K562 (cell line): Measurements from ENCODE around the gene EVI5. TPM values are rescaled to one million over a fixed set of nuclear protein-coding genes. Genes with fewer than 3 reads are reported as not detected.
"Not testable (repeated sequence)": the region's sequence is repeated elsewhere in the genome, so short reads cannot be mapped to it uniquely, and the experiment has no call there.

Experiments
- ATAC-seq: fragments of 200-7000 bp; cut with Tn5 transposase; 3 replicates; pipeline ENCODE4 v1.9.1; 2020; ENCODE audit warnings: moderate library complexity
- BruUV-seq: library from RNA; stranded (reverse); fragments of 400-500 nt; replicated peaks from 2 replicates; lab custom pipeline; 2021; lab: Mats Ljungman, UMichigan
- CTCF ChIA-PET: fragments of 300-600 bp; formaldehyde crosslinking; extraction: SDS; loops from one replicate; lab custom pipeline; 2021; ENCODE audit warnings: low intra/inter-chr PET ratio; lab: Yijun Ruan, JAX
- POLR2A ChIA-PET: fragments of 300-600, 350-650 bp; sonication (Branson Sonifier 250); formaldehyde crosslinking; extraction: SDS; loops from one replicate; lab custom pipeline; 2021; ENCODE audit warnings: antibody characterized with exemption, inconsistent platforms; lab: Yijun Ruan, JAX
- DNase-seq, 4 experiments: peaks; one replicate each; pipeline versions ENCODE4 v3.0.0 to v3.0.0-alpha.2; 2011 to 2018; ENCODE audit warnings: low spot score in 3 of 4, mixed read lengths in 3 of 4; ENCODE audit errors: extremely low read depth in 1 of 4
- FAIRE-seq: peaks from 2 replicates; lab custom pipeline; 2011; peaks lifted over from hg19 to GRCh38; lab: Jason Lieb, UNC
- H2AFZ ChIP-seq: 2 replicates; pipeline ENCODE4 v1.6.0; 2011; ENCODE audit warnings: low read depth, low read length, control low read depth, inconsistent platforms
- H3K27ac ChIP-seq: fragments of 200-600 bp; 3 replicates; pipeline ENCODE4 v1.8.0; 2011; ENCODE audit warnings: low read depth, mild to moderate bottlenecking, control low read depth, inconsistent platforms, low read length, moderate library complexity, mixed read lengths; ENCODE audit errors: extremely low read depth
- H3K27me3 ChIP-seq, 2 experiments: fragments of 300-600 bp in 1 of 2; 2 replicates in 1 of 2; 3 replicates in 1 of 2; pipeline versions ENCODE4 v1.6.0 to v1.8.0; 2011; ENCODE audit warnings: inconsistent platforms in 2 of 2, low read length in 2 of 2, mild to moderate bottlenecking in 1 of 2, mixed read lengths in 1 of 2, moderate library complexity in 1 of 2; ENCODE audit not compliant: control insufficient read depth in 2 of 2, insufficient read depth in 2 of 2
- H3K36me3 ChIP-seq: fragments of 300-600 bp; 3 replicates; pipeline ENCODE4 v1.8.0; 2011; ENCODE audit warnings: mild to moderate bottlenecking, low read length, inconsistent platforms; ENCODE audit not compliant: control insufficient read depth, insufficient read depth
- H3K4me1 ChIP-seq, 2 experiments: fragments of 200-600 bp in 1 of 2; replicated peaks in 1 of 2; 2 replicates in 1 of 2; 3 replicates in 1 of 2; pipeline versions ENCODE4 v1.5.1 to v1.8.0; 2011; ENCODE audit warnings: inconsistent platforms in 2 of 2, low read length in 2 of 2, mild to moderate bottlenecking in 1 of 2, mixed read lengths in 1 of 2, moderate library complexity in 1 of 2; ENCODE audit not compliant: control insufficient read depth in 2 of 2, insufficient read depth in 2 of 2
- H3K4me2 ChIP-seq: 2 replicates; pipeline ENCODE4 v1.6.1; 2011; ENCODE audit warnings: low read length, control low read depth, inconsistent platforms, mixed read lengths; ENCODE audit not compliant: insufficient read depth
- H3K4me3 ChIP-seq: fragments of 200-600 bp; sonication (generic), shearing (Covaris generic); 2 replicates; pipeline ENCODE4 v1.5.1; 2016; ENCODE audit warnings: control low read depth, inconsistent platforms
- H3K79me2 ChIP-seq: fragments of 200-600 bp; 3 replicates; pipeline ENCODE4 v1.8.0; 2011; ENCODE audit warnings: low read length, inconsistent platforms; ENCODE audit not compliant: control insufficient read depth, insufficient read depth
- H3K9ac ChIP-seq, 2 experiments: 2 replicates each; pipeline versions ENCODE4 v1.6.0 to v1.6.1; 2011; ENCODE audit warnings: low read depth in 2 of 2, low read length in 2 of 2, control low read depth in 1 of 2, inconsistent platforms in 1 of 2, mild to moderate bottlenecking in 1 of 2, mixed read lengths in 1 of 2; ENCODE audit not compliant: insufficient read depth in 1 of 2
- H3K9me1 ChIP-seq: one replicate; pipeline ENCODE4 v1.6.0; 2011; ENCODE audit warnings: inconsistent platforms, mild to moderate bottlenecking, low read length, moderate library complexity; ENCODE audit not compliant: control insufficient read depth, insufficient read depth
- H3K9me3 ChIP-seq: replicated peaks from 2 replicates; pipeline ENCODE4 v1.5.1; 2011; ENCODE audit warnings: low read depth, low read length, inconsistent platforms; ENCODE audit not compliant: control insufficient read depth, insufficient read depth
- H4K20me1 ChIP-seq: replicated peaks from 2 replicates; pipeline ENCODE4 v1.6.1; 2011; ENCODE audit warnings: low read length, inconsistent platforms, mixed read lengths; ENCODE audit not compliant: control insufficient read depth, insufficient read depth
- PRMT5 ChIP-seq: sonication (generic); formaldehyde crosslinking; IDR thresholded peaks from 2 replicates; pipeline ENCODE4 v1.5.0; 2020; ENCODE audit warnings: missing genetic modification reagents
- RFX5 ChIP-seq: IDR thresholded peaks from 2 replicates; pipeline ENCODE4 v1.6.1; 2011; ENCODE audit warnings: low read depth, mild to moderate bottlenecking, improper control_type of control experiment, low read length
- ZNF121 ChIP-seq: sonication (generic); formaldehyde crosslinking; conservative IDR thresholded peaks from 2 replicates; pipeline ENCODE4 v1.8.0; 2022; ENCODE audit warnings: missing genetic modification reagents
- WGBS: fragments of 100-300 bp; shearing (Covaris generic); methylation state at CpG from one replicate; pipeline ENCODE4 v1.1.6; 2016; ENCODE audit warnings: low coverage, mixed read lengths; ENCODE audit not compliant: insufficient coverage; ENCODE audit errors: missing lambda C conversion rate; 5-methylcytosine and 5-hydroxymethylcytosine counted together
- in situ Hi-C: fragments of 300-500 bp; cut with MboI; formaldehyde crosslinking; loops from 4 replicates; pipeline ENCODE4 v1.15.0; 2018; ENCODE audit warnings: inconsistent platforms, mixed read lengths
- intact Hi-C: fragments of 100-400 bp; cut with micrococcal nuclease; formaldehyde crosslinking; loops from 2 replicates; pipeline ENCODE4 v1.14.2; 2022
- polyA plus RNA-seq, 8 experiments: library from polyadenylated mRNA; depleted of rRNA in 4 of 8; stranded (reverse) in 5 of 8; unstranded in 3 of 8; fragments of >200 nt; fragmentation: Nextera tagmentation in 2 of 8; fragmentation: Illumina TruSeq in 1 of 8; extraction: Ambion mirVana in 2 of 8; extraction: Trizol in 1 of 8; gene quantifications; 2 replicates each; pipeline versions ENCODE4 v1.2.1 to v1.2.3, GENCODE V29; 2011 to 2014; ENCODE audit warnings: inconsistent platforms in 1 of 8, missing spikeins in 1 of 8
- total RNA-seq, 7 experiments: library from RNA; depleted of rRNA in 6 of 7; stranded (reverse); fragments of >200 nt in 6 of 7; fragmentation: Illumina TruSeq in 2 of 7; extraction: Trizol in 2 of 7; gene quantifications; 2 replicates each; pipeline versions ENCODE4 v1.2.1 to v1.2.3, GENCODE V29; 2011 to 2021; ENCODE audit warnings: low replicate concordance in 1 of 7
- TF ChIP-seq, protein P1 (sequence below): fragments of 450-650 bp; IDR thresholded peaks from 2 replicates; pipeline ENCODE4 v1.6.1; 2017; ENCODE audit warnings: antibody characterized with exemption

EVI5 gene
- total and polyA plus RNA-seq, 9 of the 15 experiments (the other 6 are each of a cell fraction or from before 2014, with no cell fraction given), result 1.7 to 50.1 (median 13.7) TPM

DNA sequence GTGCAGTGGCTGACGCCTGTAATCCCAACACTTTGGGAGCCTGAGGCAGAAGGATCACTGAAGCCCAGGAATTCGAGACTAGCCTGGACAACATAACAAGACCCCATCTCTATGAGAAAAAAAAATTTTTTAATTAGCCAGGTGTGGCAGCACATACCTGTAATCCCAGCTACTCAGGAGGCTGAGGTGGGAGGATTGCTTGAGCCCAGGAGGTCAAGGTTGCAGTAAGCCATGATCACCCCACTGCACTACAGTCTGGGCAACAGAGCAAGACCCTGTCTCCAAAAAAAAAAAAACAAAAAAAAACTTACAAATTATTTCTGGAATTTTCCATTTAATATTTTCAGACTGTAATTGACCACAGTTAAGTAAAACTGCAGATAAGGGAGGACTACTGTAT is 11.2 kb downstream of the EVI5 start:
- intact Hi-C loops, H3K4me1 ChIP-seq, H3K9me3 ChIP-seq, H3K27me3 ChIP-seq, BruUV-seq, H3K9me1 ChIP-seq, FAIRE-seq, H3K4me2 ChIP-seq, H3K9ac ChIP-seq, CTCF ChIA-PET, H4K20me1 ChIP-seq, H2AFZ ChIP-seq: not testable (repeated sequence)
- POLR2A ChIA-PET, result interaction anchor here (0.9 to 3.4 kb wide), 2 partner anchors 11 to 18 kb away, joined by 3 to 12 read pairs; partner anchors contain the start of gene EVI5
- TF ChIP-seq RFX5 (0 out of 2 replicates have a peak, but pooled peaks have one; percentile 10), ZNF121 (peak; percentile 71)
- TF ChIP-seq, all 486 proteins: peak for 2; not testable (repeated sequence) for 484
- ATAC-seq, H3K27ac ChIP-seq, in situ Hi-C loops, H3K36me3 ChIP-seq, DNase-seq, H3K4me3 ChIP-seq: not testable (repeated sequence)
- 76% methylated on average over 2 of the region's 2 CpGs for WGBS
- H3K79me2 ChIP-seq, result peaks cover 45% of the 10 kb centered on the region

DNA sequence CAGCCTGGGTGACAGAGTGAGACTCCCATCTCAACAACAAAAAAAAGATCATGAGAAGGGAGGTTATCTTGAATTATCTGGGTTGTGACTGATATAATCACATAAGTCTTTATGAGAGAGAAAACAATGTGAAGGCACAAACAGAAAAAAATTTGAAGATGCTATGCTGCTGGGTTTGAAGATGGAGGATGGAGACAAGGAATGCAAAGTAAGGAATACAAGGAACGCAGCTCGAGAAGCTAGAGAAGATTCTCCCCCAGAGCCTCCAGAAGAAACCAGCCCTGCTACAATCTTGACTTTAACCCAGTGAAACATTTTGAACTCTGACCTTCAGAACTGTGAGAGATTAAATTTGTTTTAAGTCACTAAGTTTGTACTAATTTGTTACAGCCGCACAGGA is 15.1 kb downstream of the EVI5 start:
- FAIRE-seq (no peak), ATAC-seq (no peak), DNase-seq (no peak)
- H3K27me3 ChIP-seq, result no peaks in the 10 kb centered on the region
- in situ Hi-C loops (no loop called here), intact Hi-C loops (no loop called here)
- no peak overlapping the region for H2AFZ ChIP-seq
- no peak overlapping the region for H3K4me3 ChIP-seq
- H3K9ac ChIP-seq, result no peak overlapping the region
- peaks cover 37% of the 10 kb centered on the region for H3K79me2 ChIP-seq
- 86% methylated on average over 3 of the region's 3 CpGs for WGBS
- H4K20me1 ChIP-seq, result no peaks in the 10 kb centered on the region
- H3K4me2 ChIP-seq, result no peak overlapping the region
- ChIA-PET CTCF (no interaction called here), POLR2A (no interaction called here)
- peaks cover 0 to 5% of the 10 kb centered on the region in 2 experiments; a peak in 1 of 5 replicates for H3K4me1 ChIP-seq
- H3K9me3 ChIP-seq, result no peaks in the 10 kb centered on the region
- H3K36me3 ChIP-seq, result no peaks in the 10 kb centered on the region
- BruUV-seq, result no TSS peak
- no peak overlapping the region for H3K27ac ChIP-seq
- H3K9me1 ChIP-seq, result no peaks in the 10 kb centered on the region
- TF ChIP-seq PRMT5, result no peak
- TF ChIP-seq, protein P1, sequence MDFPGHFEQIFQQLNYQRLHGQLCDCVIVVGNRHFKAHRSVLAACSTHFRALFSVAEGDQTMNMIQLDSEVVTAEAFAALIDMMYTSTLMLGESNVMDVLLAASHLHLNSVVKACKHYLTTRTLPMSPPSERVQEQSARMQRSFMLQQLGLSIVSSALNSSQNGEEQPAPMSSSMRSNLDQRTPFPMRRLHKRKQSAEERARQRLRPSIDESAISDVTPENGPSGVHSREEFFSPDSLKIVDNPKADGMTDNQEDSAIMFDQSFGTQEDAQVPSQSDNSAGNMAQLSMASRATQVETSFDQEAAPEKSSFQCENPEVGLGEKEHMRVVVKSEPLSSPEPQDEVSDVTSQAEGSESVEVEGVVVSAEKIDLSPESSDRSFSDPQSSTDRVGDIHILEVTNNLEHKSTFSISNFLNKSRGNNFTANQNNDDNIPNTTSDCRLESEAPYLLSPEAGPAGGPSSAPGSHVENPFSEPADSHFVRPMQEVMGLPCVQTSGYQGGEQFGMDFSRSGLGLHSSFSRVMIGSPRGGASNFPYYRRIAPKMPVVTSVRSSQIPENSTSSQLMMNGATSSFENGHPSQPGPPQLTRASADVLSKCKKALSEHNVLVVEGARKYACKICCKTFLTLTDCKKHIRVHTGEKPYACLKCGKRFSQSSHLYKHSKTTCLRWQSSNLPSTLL, result no peak
- TF ChIP-seq, all 486 proteins: peak for 0
